ENCODE data around the gene TMCC1.

TMCC1 gene

GRCh38 chr3:129624347-129625071, 269.0 kb downstream of the TMCC1 start:
- no peaks in the 10 kb centered on the region for H3K27me3 ChIP-seq (ENCODE audit: control insufficient read depth, insufficient read depth, low read length)
- H3K9me3 ChIP-seq (replicated peaks; ENCODE audit: low read length) = no peaks in the 10 kb centered on the region
- H3K36me3 ChIP-seq (ENCODE audit: insufficient read depth, low read length) = no peaks in the 10 kb centered on the region
- H3K4me1 ChIP-seq (ENCODE audit: control insufficient read depth, insufficient read depth, low read length) = peaks cover 51% of the 10 kb centered on the region
- no peak overlapping the region for H3K4me2 ChIP-seq (ENCODE audit: low read length)
- H3K9ac ChIP-seq (ENCODE audit: low read depth, low read length) = no peak overlapping the region
- H3K4me3 ChIP-seq (ENCODE audit: low read length) = no peak overlapping the region

DNA sequence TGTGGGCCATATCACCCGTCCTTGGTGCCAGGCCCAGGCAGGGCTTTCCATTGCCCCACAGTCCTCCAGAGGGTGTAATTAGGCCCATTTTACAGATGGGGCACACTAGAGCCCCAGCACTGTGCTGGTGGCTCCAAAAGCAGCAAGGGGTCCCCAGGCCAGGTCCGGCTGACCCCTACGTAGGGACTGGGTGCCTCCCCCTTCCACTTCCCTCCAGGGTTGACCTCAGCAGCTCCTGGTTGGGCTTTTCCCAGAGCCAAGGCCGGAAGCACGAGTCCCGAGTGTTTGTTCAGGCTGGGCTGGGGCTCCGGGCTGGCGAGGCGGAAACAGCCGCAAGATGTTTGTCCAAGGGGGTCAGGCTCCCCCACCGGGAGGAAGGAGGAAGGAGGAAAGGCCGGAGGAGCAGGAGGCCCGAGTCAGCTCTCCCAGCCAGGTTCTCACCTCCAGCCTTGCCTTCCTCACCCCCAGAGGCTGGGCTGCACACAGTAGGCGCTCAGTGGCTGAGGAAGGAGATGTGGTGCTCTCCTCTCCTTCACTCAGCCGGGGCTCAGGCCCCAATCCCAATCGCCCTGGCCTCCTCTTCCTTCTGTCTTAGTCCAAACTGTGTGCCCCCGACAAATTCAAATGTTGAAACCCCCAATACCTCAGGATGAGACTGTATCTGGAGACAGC, 269.9 kb downstream of the TMCC1 start:
- H3K4me3 ChIP-seq (ENCODE audit: low read length) = no peak overlapping the region
- H3K27me3 ChIP-seq (ENCODE audit: control insufficient read depth, insufficient read depth, low read length) = no peaks in the 10 kb centered on the region
- H3K4me1 ChIP-seq (ENCODE audit: control insufficient read depth, insufficient read depth, low read length) = peaks cover 49% of the 10 kb centered on the region
- H3K9ac ChIP-seq (ENCODE audit: low read depth, low read length) = no peak overlapping the region
- no peaks in the 10 kb centered on the region for H3K9me3 ChIP-seq (replicated peaks; ENCODE audit: low read length)
- no peak overlapping the region for H3K4me2 ChIP-seq (ENCODE audit: low read length)
- no peaks in the 10 kb centered on the region for H3K36me3 ChIP-seq (ENCODE audit: insufficient read depth, low read length)

DNA sequence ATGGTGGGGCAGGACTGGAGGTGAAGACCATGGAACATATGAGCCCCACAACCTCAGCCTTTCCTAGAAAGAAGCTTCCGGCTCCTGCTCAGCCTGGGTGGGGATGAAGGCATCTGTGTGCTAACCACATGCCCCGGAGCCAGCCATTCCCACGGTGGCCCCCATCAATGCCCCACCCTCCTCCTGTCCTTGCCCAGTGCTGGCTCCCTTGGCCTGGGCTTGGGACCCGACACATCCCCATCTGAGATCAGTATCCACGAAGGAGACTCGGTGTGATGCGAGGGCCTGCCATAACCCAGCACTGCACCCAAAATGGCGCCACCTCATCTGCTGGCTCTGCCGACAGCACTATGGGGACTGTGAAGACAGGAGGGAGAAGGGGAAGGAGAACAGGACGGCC, 270.6 kb downstream of the TMCC1 start:
- H3K4me2 ChIP-seq (ENCODE audit: low read length) = no peak overlapping the region
- H3K4me3 ChIP-seq (ENCODE audit: low read length) = no peak overlapping the region
- H3K9me3 ChIP-seq (replicated peaks; ENCODE audit: low read length) = no peaks in the 10 kb centered on the region
- H3K36me3 ChIP-seq (ENCODE audit: insufficient read depth, low read length) = no peaks in the 10 kb centered on the region
- peaks cover 43% of the 10 kb centered on the region for H3K4me1 ChIP-seq (ENCODE audit: control insufficient read depth, insufficient read depth, low read length)
- no peaks in the 10 kb centered on the region for H3K27me3 ChIP-seq (ENCODE audit: control insufficient read depth, insufficient read depth, low read length)
- H3K9ac ChIP-seq (ENCODE audit: low read depth, low read length) = no peak overlapping the region

- Histone ChIP-seq H3K4me3 (ENCODE audit: low read length) (no peak overlapping the region), H3K9ac (ENCODE audit: low read depth, low read length) (no peak overlapping the region), H3K4me1 (ENCODE audit: control insufficient read depth, insufficient read depth, low read length) (peaks cover 37% of the 10 kb centered on the region)
Measured at GRCh38 chr3:129622226-129622874, 271.2 kb downstream of the TMCC1 start.

DNA sequence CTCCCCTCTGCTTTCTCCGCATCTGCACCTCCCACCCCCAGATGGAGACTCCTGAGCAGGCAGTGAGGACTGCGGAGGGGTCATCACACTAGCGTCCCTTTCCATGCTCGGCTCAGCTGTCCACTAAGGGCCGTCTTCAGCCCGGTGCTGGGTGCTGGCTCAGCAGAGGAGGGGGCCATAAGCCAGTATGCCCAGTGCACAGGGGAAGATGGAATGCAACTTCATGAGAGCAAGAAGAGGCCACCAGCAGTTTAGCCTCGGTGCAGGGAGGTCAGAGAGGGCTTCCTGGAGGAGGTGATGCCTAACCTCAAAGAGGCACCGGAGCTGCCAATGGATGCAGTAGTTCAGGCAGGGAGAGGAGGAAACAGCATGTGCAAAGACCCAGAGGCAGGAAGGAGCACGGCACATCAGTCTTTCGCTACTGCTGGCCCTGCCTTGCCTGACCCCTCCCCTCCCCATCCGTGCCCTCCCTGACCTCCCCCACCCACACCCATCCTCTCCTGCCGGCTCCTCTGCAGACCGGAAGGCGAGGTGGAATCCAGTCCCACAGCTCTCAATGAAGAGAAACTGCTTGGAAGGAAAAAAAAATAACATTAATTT, 271.8 kb downstream of the TMCC1 start:
- Histone ChIP-seq H3K4me3 (ENCODE audit: low read length) (no peak overlapping the region), H3K27me3 (ENCODE audit: control insufficient read depth, insufficient read depth, low read length) (no peaks in the 10 kb centered on the region), H3K4me1 (ENCODE audit: control insufficient read depth, insufficient read depth, low read length) (peaks cover 36% of the 10 kb centered on the region), H3K36me3 (ENCODE audit: insufficient read depth, low read length) (no peaks in the 10 kb centered on the region), H3K9ac (ENCODE audit: low read depth, low read length) (no peak overlapping the region), H3K4me2 (ENCODE audit: low read length) (no peak overlapping the region), H3K9me3 (replicated peaks; ENCODE audit: low read length) (no peaks in the 10 kb centered on the region)

More at GRCh38 chr3:129622226-129622874, 271.2 kb downstream of the TMCC1 start:
- Histone ChIP-seq H3K9me3 (replicated peaks; ENCODE audit: low read length) (no peaks in the 10 kb centered on the region), H3K36me3 (ENCODE audit: insufficient read depth, low read length) (no peaks in the 10 kb centered on the region), H3K27me3 (ENCODE audit: control insufficient read depth, insufficient read depth, low read length) (no peaks in the 10 kb centered on the region), H3K4me2 (ENCODE audit: low read length) (no peak overlapping the region)

DNA sequence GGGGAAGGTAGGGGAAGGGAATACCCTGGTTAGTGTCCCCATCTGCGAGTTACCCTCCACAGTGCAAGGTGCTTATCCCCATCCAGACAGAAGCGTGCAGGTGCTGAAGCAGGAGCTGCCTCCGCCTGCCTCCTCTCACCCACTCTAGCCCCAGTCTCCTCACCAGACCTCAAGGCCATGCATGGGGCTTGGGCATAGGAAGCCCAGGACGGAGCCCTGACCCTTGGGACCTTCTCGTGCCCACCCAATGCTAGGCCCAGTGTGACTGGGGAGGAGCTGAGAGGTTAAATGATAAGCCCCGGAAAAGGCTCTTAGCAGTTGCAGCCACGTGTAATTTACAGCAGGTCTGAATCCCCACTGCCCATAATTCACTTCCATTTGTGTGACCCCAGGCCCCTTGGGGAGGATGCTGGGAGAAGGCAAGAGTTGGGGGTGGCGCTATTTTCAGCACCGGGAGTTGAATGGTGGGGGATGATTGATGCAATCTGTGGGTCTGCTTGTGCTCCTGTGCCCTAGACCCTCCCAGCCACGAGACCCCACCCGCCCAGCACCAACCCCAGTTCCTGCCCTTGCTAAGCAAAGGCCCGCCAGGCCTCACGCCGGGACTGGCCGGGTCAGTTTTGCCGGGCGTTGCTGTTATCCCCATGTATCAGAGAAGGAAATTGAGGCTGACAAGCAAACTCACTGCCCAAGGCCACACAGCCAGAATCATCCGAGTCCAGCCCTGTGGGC, 272.5 kb downstream of the TMCC1 start:
- no peak overlapping the region for H3K4me3 ChIP-seq (ENCODE audit: low read length)
- H3K4me1 ChIP-seq (ENCODE audit: control insufficient read depth, insufficient read depth, low read length) = peaks cover 36% of the 10 kb centered on the region
- H3K9me3 ChIP-seq (replicated peaks; ENCODE audit: low read length) = no peaks in the 10 kb centered on the region
- no peaks in the 10 kb centered on the region for H3K36me3 ChIP-seq (ENCODE audit: insufficient read depth, low read length)
- H3K27me3 ChIP-seq (ENCODE audit: control insufficient read depth, insufficient read depth, low read length) = no peaks in the 10 kb centered on the region
- no peak overlapping the region for H3K4me2 ChIP-seq (ENCODE audit: low read length)
- H3K9ac ChIP-seq (ENCODE audit: low read depth, low read length) = no peak overlapping the region

DNA sequence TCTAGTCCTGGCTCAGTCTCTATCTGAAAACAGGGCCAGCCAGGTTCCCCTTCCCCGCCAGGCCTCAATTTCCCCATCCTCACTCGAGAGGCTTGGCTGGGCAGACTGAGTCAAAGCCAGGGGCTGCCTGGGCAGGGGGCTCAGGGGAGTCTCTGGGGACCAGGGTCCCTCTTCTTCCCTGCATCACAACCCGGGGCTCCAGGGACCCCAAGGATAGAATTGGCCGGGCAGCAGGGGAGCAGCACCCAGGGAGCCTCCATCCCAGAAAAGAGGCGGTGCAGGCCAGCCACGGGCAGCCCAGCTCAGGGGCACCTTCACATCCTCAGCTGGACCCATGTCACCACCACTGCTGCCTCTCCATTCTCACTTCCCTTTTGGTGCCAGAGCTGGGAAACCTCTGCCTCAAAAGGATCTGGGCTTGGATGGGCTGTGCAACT, 273.8 kb downstream of the TMCC1 start:
- Histone ChIP-seq H3K4me1 (ENCODE audit: control insufficient read depth, insufficient read depth, low read length) (peaks cover 31% of the 10 kb centered on the region), H3K36me3 (ENCODE audit: insufficient read depth, low read length) (no peaks in the 10 kb centered on the region), H3K9me3 (replicated peaks; ENCODE audit: low read length) (no peaks in the 10 kb centered on the region), H3K9ac (ENCODE audit: low read depth, low read length) (no peak overlapping the region), H3K4me2 (ENCODE audit: low read length) (no peak overlapping the region), H3K4me3 (ENCODE audit: low read length) (no peak overlapping the region), H3K27me3 (ENCODE audit: control insufficient read depth, insufficient read depth, low read length) (no peaks in the 10 kb centered on the region)

- Histone ChIP-seq H3K9ac (ENCODE audit: low read depth, low read length) (no peak overlapping the region), H3K4me1 (ENCODE audit: control insufficient read depth, insufficient read depth, low read length) (peaks cover 26% of the 10 kb centered on the region), H3K27me3 (ENCODE audit: control insufficient read depth, insufficient read depth, low read length) (no peaks in the 10 kb centered on the region), H3K4me3 (ENCODE audit: low read length) (no peak overlapping the region), H3K9me3 (replicated peaks; ENCODE audit: low read length) (no peaks in the 10 kb centered on the region), H3K36me3 (ENCODE audit: insufficient read depth, low read length) (no peaks in the 10 kb centered on the region), H3K4me2 (ENCODE audit: low read length) (no peak overlapping the region)
Measured at GRCh38 chr3:129618901-129619671, 274.4 kb downstream of the TMCC1 start.

- H3K9ac ChIP-seq (ENCODE audit: low read depth, low read length) = no peak overlapping the region
- peaks cover 26% of the 10 kb centered on the region for H3K4me1 ChIP-seq (ENCODE audit: control insufficient read depth, insufficient read depth, low read length)
- no peak overlapping the region for H3K4me3 ChIP-seq (ENCODE audit: low read length)
- no peaks in the 10 kb centered on the region for H3K9me3 ChIP-seq (replicated peaks; ENCODE audit: low read length)
- H3K36me3 ChIP-seq (ENCODE audit: insufficient read depth, low read length) = no peaks in the 10 kb centered on the region
- no peak overlapping the region for H3K4me2 ChIP-seq (ENCODE audit: low read length)
- H3K27me3 ChIP-seq (ENCODE audit: control insufficient read depth, insufficient read depth, low read length) = no peaks in the 10 kb centered on the region
Measured at GRCh38 chr3:129618186-129618820, 275.2 kb downstream of the TMCC1 start.

GRCh38 chr3:129617381-129618185, 275.9 kb downstream of the TMCC1 start:
- Histone ChIP-seq H3K36me3 (ENCODE audit: insufficient read depth, low read length) (no peaks in the 10 kb centered on the region), H3K4me3 (ENCODE audit: low read length) (no peak overlapping the region), H3K9me3 (replicated peaks; ENCODE audit: low read length) (no peaks in the 10 kb centered on the region), H3K27me3 (ENCODE audit: control insufficient read depth, insufficient read depth, low read length) (no peaks in the 10 kb centered on the region), H3K4me2 (ENCODE audit: low read length) (no peak overlapping the region), H3K4me1 (ENCODE audit: control insufficient read depth, insufficient read depth, low read length) (peaks cover 26% of the 10 kb centered on the region), H3K9ac (ENCODE audit: low read depth, low read length) (no peak overlapping the region)
